Hematopoietic multipotent progenitor cell (in vitro differentiated cells): ENCODE results near the gene ASAH2. TPM values are rescaled to one million over a fixed set of nuclear protein-coding genes. Genes with fewer than 3 reads are reported as not detected.
"Not testable (repeated sequence)": the region's sequence is repeated elsewhere in the genome, so short reads cannot be mapped to it uniquely, and the experiment has no call there.

Experiments
- DNase-seq, 3 donors: peaks; one replicate each; pipeline ENCODE4 v3.0.0-alpha.2; 2011 to 2015; ENCODE audit warnings: low read depth in 2 of 3, low spot score in 2 of 3
- total RNA-seq: library from RNA; depleted of rRNA; stranded (reverse); fragments of >200 nt; gene quantifications from one replicate; pipeline ENCODE4 v1.2.3, GENCODE V29; 2012

Gene ASAH2
- total RNA-seq, 1 donor, result under 0.01 TPM

GRCh38 chr10:50260791-50261281 is 9.5 kb upstream of the ASAH2 start:
- DNase-seq, result peak in 2 of 3 donors; percentile 42 to 81

GRCh38 chr10:50254479-50254878 is 3.2 kb upstream of the ASAH2 start:
- DNase-seq, result no peak

- DNase-seq, result no peak
Observed at GRCh38 chr10:50250096-50250854, 1.0 kb downstream of the ASAH2 start.

GRCh38 chr10:50248598-50248997 is 2.7 kb downstream of the ASAH2 start:
- no peak for DNase-seq

GRCh38 chr10:50248062-50248461 is 3.3 kb downstream of the ASAH2 start:
- DNase-seq, result no peak

GRCh38 chr10:50244201-50244600 is 7.1 kb downstream of the ASAH2 start:
- no peak for DNase-seq

- DNase-seq, result no peak
Observed at GRCh38 chr10:50242777-50243176, 8.5 kb downstream of the ASAH2 start.

- DNase-seq, result not testable (repeated sequence)
Observed at GRCh38 chr10:50241478-50241877, 9.8 kb downstream of the ASAH2 start.

GRCh38 chr10:50234486-50234885 is 16.8 kb downstream of the ASAH2 start:
- no peak for DNase-seq

GRCh38 chr10:50232261-50232639 is 19.1 kb downstream of the ASAH2 start:
- no peak for DNase-seq

- peak in 1 of 3 donors; percentile 14 for DNase-seq
Observed at GRCh38 chr10:50231515-50232260, 19.6 kb downstream of the ASAH2 start.

GRCh38 chr10:50229460-50229859 is 21.9 kb downstream of the ASAH2 start:
- DNase-seq, result no peak

GRCh38 chr10:50228672-50229071 is 22.6 kb downstream of the ASAH2 start:
- DNase-seq, result no peak

GRCh38 chr10:50226610-50227009 is 24.7 kb downstream of the ASAH2 start:
- DNase-seq, result no peak

- peak in 2 of 3 donors; percentile 45 to 81 for DNase-seq
Observed at GRCh38 chr10:50224330-50224952, 26.9 kb downstream of the ASAH2 start.

- DNase-seq, result no peak
Observed at GRCh38 chr10:50222199-50222598, 29.1 kb downstream of the ASAH2 start.

- DNase-seq, result no peak
Observed at GRCh38 chr10:50221470-50221869, 29.8 kb downstream of the ASAH2 start.

- DNase-seq, result no peak
Observed at GRCh38 chr10:50219646-50220045, 31.7 kb downstream of the ASAH2 start.

- DNase-seq, result no peak
Observed at GRCh38 chr10:50219200-50219599, 32.1 kb downstream of the ASAH2 start.

- no peak for DNase-seq
Observed at GRCh38 chr10:50216894-50217293, 34.4 kb downstream of the ASAH2 start.

GRCh38 chr10:50216418-50216817 is 34.9 kb downstream of the ASAH2 start:
- DNase-seq, result no peak
